ENCODE results near the gene TPRN. TPM values are rescaled to one million over a fixed set of nuclear protein-coding genes. Genes with fewer than 3 reads are reported as not detected.

Gene TPRN
- total RNA-seq, 1 donor from 2014 or later: 15.1 TPM

DNA sequence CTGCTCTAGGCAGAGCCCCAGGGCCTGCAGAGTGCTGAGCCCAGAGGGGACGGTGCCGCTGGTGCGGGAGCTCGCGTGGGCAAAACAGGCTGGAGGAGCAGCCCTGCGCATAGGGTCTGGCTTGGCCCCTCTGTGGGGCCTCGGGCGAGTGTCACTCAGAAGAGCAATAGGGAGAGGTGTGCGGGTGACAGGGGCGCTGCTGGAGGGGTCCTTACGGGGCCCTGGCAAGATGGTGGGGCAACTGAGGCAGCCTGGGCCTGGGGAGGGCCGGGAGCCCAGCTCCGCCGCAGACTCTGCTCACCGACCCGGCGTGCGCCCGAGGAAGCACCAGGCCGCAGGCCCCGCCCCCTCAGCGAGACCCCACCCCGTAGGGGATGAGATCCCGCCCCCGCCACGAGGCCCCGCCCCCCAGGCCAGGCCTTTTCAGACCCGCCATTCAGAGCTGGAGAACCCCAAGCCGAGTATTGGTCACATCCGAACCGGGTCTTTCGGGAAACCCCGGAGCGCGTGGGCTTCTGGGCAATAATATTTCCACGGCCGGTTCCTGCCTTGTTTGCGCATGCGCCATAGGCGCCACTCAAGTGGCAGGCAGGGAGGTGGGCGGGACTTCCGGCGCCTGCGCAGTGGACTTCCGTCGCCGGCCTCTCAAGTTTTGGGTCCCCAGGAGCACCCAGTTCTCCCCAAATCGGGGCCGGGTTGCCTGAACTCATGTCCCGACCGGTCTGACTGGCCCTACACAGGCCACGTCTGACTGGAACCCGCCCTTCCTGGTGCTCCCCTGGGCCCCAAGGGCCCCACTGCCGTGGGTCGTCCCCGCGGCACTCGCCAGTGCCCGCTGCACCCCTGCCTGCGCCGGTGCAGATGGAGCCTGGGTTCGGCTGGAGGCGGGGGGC lies 22.8 kb upstream of the TPRN start:
- intact Hi-C loops (cut with micrococcal nuclease): loop anchor here (1.0 to 2.0 kb wide), 6 partner anchors 18 to 137 kb away; partner anchors contain the start of genes ANAPC2, MAN1B1, NDOR1 and SSNA1
- peak overlapping the region; percentile 90 for H3K27ac Mint-ChIP-seq

DNA sequence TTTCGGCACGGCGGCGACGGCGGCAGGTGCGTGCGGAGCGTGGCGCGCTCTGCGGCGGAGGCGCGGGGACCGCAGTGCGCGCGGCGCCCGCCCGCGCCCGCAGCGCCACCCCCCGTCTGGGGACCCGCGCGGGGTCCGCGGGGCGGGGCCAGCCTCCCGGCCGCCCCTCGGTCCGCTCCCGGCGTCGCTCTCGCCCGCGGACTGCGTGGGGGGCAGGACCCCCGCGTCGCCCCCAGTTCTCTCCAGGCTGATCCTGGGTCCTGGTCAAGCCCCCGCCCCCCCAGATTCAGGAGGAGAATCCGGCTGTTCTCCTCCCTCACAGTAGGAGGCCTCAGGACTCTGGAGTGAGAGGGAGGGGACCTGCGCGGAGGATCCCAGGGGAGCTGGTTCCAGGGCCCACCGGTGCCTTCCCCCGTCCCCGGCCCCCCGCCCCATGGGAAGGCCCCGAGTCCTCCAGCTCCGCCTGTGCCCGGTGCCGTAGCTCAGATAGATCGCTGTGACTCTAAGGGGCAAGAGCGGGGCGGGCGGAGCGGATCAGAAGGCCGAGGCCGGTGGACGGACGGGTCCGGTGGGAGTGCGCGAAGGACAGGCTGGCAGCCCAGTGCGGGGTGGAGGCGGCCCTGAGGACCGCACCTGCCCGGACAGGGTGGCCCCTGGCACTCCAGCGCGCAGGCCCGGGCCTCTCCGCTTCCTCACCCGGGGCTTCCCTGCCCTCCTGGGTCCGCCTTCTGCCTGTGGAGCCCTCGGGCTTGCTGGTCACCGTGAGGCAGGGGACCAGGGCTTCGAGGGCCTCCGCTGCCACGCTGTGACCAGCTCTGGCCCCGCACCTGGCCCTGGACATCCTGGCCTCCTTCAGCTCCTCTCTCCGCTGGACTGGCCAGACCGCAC lies 21.9 kb upstream of the TPRN start, which contains the start of gene RNF208:
Gene RNF208 (minus strand): TSS at position 51 of the 888 bp plus-strand sequence. CDS start 1,028 bp downstream, outside the sequence.
- H3K27me3 Mint-ChIP-seq: no peaks in the 10 kb centered on the region
- H3K9me3 Mint-ChIP-seq: no peaks in the 10 kb centered on the region
- H3K27ac Mint-ChIP-seq: peak within 1 kb of the TSS; percentile 90
- intact Hi-C loops (cut with micrococcal nuclease): loop anchor here (1.0 to 2.0 kb wide), 6 partner anchors 17 to 136 kb away; partner anchors contain the start of genes ANAPC2, MAN1B1, NDOR1 and SSNA1
- DNase-seq: peak; percentile 79
- no peaks in the 10 kb centered on the region for H3K36me3 Mint-ChIP-seq (ENCODE audit: low read depth)
- peaks cover 4% of the 10 kb centered on the region for H3K4me1 Mint-ChIP-seq
- peak within 1 kb of the TSS; percentile 88 for H3K4me3 Mint-ChIP-seq

More for the DNA sequence above, 22.8 kb upstream of the TPRN start:
- H3K4me3 Mint-ChIP-seq: peak overlapping the region; percentile 88
- H3K36me3 Mint-ChIP-seq (ENCODE audit: low read depth): no peaks in the 10 kb centered on the region
- no peaks in the 10 kb centered on the region for H3K9me3 Mint-ChIP-seq
- H3K27me3 Mint-ChIP-seq: peaks cover 2% of the 10 kb centered on the region
- peak; percentile 99 for DNase-seq
- H3K4me1 Mint-ChIP-seq: peaks cover 6% of the 10 kb centered on the region

DNA sequence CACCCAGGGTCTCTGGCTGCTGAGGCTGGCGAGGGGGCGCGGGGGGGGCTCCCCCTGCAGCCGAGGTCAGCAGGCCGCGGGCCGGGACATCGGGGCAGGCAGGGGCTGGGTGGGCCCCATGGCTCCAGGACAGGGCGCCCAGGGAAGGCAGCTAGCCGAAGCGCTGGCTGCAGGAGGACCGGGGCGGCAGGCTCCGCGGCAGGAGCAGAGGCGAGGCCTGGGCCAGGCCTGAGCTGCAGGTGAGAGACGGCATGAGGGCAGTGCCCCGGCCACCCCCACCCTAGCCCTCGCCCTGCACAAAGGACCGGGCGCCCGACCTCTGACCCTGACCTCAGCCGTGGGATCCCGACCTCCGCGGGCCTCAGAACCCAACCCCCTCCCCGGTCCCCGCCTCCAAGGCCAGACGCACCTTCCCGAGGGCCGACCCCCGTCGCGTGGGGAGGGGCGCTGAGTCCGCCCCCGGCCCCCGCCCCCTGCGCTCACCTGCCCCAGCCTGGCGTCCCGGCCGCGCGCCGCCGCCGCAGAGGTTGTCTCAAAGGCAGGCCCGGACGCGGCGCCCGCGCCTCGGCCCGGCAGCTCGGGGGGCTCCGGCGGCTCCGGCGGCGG lies 21.1 kb upstream of the TPRN start:
- no peak overlapping the region for H3K4me3 Mint-ChIP-seq
- intact Hi-C loops (cut with micrococcal nuclease): loop anchor here (2.0 kb wide), 1 partner anchor 93 kb away; no protein-coding TSS in a partner anchor

DNA sequence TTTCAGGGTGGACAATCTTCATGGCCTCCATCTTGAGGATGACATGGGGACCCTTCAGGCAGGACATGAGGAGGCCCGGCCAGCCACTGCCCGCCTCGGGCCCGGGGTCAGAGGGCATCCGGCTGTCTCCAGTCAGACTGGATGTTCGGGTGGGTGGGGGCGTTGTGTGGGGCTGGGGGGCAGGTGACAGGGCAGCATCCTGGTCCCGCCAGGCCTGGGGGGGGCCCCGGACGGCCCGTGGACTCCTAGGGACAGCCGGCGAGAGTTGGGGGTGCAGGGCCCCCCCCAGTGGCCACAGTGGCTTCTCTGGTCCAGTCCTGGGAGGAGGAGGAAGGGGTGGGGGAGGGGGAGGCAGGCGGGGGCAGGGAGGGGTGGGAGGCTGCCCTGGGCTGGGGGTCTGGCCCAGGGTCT lies 20.6 kb upstream of the TPRN start:
- H3K36me3 Mint-ChIP-seq (ENCODE audit: low read depth): no peaks in the 10 kb centered on the region
- peaks cover 4% of the 10 kb centered on the region for H3K4me1 Mint-ChIP-seq
- intact Hi-C loops (cut with micrococcal nuclease): no loop called here
- H3K4me3 Mint-ChIP-seq: peak overlapping the region; percentile 74
- H3K9me3 Mint-ChIP-seq: no peaks in the 10 kb centered on the region
- no peak for DNase-seq
- H3K27me3 Mint-ChIP-seq: no peaks in the 10 kb centered on the region
- H3K27ac Mint-ChIP-seq: peak overlapping the region; percentile 41

More for the DNA sequence above, 21.1 kb upstream of the TPRN start:
- no peak for DNase-seq
- no peaks in the 10 kb centered on the region for H3K9me3 Mint-ChIP-seq
- peaks cover 4% of the 10 kb centered on the region for H3K4me1 Mint-ChIP-seq
- H3K27me3 Mint-ChIP-seq: no peaks in the 10 kb centered on the region
- H3K36me3 Mint-ChIP-seq (ENCODE audit: low read depth): no peaks in the 10 kb centered on the region
- no peak overlapping the region for H3K27ac Mint-ChIP-seq

DNA sequence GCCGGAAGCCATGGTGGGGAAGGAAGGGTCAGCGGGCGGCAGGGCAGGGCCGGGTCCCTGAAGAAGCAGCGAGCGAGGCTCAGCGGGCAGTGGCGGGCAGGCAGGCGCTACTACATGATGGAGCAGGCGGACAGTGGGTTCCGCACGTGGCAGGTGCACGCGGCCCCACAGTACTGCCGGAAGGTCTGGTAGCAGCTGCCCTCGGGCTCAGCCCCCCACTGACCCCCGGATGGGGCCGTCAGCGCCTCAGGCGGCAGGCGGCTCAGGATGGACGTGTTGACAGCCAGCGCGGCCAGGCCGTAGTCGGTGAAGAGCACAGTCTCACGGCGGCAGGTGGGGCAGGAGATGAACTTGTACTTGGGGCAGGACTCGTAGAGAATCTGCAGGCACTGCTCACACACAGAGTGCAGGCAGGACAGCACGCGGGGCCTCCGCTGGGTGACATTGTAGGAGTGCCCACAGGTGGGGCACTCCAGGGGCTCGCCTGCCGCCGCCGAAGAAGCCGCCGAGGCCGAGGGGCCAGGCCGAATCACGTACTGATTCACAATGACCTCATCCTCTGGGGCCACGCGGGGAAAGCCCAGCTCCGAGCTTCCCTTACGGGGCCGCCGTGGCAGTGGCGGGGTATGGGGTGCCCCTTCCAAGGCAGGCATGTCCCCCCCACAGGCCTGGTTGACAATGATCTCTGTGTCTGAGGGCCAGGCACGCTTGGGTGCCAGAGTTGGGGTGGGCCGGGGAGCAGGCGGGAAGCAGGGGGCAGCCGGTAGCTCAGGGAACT lies 20.0 kb upstream of the TPRN start:
- no peaks in the 10 kb centered on the region for H3K36me3 Mint-ChIP-seq (ENCODE audit: low read depth)
- intact Hi-C loops (cut with micrococcal nuclease): no loop called here
- peak overlapping the region; percentile 74 for H3K4me3 Mint-ChIP-seq
- no peaks in the 10 kb centered on the region for H3K9me3 Mint-ChIP-seq
- peak overlapping the region; percentile 41 for H3K27ac Mint-ChIP-seq
- no peaks in the 10 kb centered on the region for H3K27me3 Mint-ChIP-seq
- peaks cover 4% of the 10 kb centered on the region for H3K4me1 Mint-ChIP-seq
- DNase-seq: no peak

DNA sequence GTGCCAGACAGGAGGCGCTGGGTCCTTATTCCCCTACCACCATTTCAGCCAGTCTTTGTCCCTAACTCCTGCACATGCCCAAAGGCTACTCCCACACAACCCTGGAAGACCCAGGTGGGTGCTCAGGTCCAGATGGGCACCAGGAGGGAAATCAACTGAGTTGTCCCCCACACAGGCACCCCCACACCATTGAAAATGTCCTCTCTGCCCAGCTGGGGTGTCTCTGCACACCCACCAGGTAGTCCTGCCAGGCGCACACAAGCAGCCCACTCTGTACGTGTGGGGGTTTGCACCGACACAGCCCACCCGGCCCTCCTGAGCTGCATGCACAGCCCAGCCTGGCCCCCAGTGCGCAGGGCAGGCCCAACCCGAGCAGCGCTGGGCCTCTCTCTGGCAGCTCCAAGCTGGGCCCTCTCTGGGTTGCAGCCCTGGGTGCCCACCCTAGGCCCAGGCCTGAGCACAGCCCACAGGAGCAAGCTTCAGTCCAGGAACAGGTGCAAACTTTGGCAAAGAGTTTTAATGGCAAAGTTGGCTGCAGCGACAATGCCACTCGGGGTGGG lies 19.3 kb upstream of the TPRN start:
- no peaks in the 10 kb centered on the region for H3K36me3 Mint-ChIP-seq (ENCODE audit: low read depth)
- H3K27ac Mint-ChIP-seq: no peak overlapping the region
- H3K4me1 Mint-ChIP-seq: peaks cover 4% of the 10 kb centered on the region
- DNase-seq: no peak
- no peaks in the 10 kb centered on the region for H3K9me3 Mint-ChIP-seq
- H3K4me3 Mint-ChIP-seq: peak overlapping the region; percentile 45
- intact Hi-C loops (cut with micrococcal nuclease): no loop called here
- no peaks in the 10 kb centered on the region for H3K27me3 Mint-ChIP-seq

DNA sequence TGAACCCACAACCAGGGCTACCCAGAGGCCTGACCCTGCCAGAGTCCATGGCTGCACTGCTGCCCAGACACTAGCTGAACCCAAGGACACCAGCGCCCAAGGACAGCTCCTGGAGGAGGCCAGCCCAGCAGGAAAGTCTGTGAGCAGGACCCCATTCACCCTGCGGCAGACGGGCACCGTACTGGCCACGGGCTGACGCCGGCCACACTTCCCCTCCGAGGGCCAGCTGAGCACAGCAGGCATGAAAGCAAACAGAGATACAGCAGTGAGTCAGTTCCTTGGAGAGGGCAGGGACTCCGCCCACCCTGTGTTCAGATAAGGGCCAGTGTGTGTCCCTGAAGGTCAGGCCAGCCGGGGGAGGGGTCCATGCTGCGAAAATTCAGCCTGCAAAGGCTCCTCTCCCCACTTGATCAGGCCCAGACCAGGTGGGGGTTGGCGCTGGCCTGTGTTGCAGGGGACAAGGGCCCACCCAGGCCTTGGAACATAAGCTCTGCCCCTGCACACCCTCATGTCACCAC lies 18.3 kb upstream of the TPRN start:
- peaks cover 2% of the 10 kb centered on the region for H3K4me1 Mint-ChIP-seq
- intact Hi-C loops (cut with micrococcal nuclease): no loop called here
- no peak overlapping the region for H3K4me3 Mint-ChIP-seq
- no peak overlapping the region for H3K27ac Mint-ChIP-seq
- DNase-seq: no peak
- no peaks in the 10 kb centered on the region for H3K36me3 Mint-ChIP-seq (ENCODE audit: low read depth)
- H3K9me3 Mint-ChIP-seq: no peaks in the 10 kb centered on the region
- H3K27me3 Mint-ChIP-seq: no peaks in the 10 kb centered on the region

DNA sequence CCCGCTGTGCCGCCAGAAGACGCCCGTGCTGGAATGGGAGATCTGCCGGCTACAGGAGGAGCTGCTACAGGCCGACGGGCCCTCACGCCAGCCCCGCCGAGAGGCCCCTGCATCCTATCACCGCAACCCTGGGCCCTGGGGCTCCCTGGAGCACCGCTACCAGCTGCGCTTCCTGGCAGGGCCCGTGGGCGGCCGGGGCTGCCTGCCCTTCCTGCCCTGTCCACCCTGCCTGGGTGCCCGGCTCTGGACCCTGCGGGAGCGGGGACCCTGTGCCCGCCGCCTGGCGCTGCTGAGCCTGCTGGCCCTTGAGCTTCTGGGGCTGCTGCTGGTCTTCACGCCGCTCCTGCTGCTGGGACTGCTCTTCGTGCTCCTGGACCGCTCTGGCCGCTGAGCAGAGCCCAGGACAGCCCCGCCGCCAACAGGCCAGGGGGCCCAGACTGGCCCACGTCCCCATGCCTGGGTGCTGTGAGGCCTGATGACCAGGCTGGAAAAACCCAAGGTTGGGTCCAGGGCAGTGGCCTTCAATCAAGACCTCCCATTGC lies 17.7 kb upstream of the TPRN start:
- no peaks in the 10 kb centered on the region for H3K27me3 Mint-ChIP-seq
- no peaks in the 10 kb centered on the region for H3K9me3 Mint-ChIP-seq
- no peak overlapping the region for H3K4me3 Mint-ChIP-seq
- no peak overlapping the region for H3K27ac Mint-ChIP-seq
- intact Hi-C loops (cut with micrococcal nuclease): no loop called here
- H3K36me3 Mint-ChIP-seq (ENCODE audit: low read depth): no peaks in the 10 kb centered on the region
- peaks cover 2% of the 10 kb centered on the region for H3K4me1 Mint-ChIP-seq
- DNase-seq: no peak

DNA sequence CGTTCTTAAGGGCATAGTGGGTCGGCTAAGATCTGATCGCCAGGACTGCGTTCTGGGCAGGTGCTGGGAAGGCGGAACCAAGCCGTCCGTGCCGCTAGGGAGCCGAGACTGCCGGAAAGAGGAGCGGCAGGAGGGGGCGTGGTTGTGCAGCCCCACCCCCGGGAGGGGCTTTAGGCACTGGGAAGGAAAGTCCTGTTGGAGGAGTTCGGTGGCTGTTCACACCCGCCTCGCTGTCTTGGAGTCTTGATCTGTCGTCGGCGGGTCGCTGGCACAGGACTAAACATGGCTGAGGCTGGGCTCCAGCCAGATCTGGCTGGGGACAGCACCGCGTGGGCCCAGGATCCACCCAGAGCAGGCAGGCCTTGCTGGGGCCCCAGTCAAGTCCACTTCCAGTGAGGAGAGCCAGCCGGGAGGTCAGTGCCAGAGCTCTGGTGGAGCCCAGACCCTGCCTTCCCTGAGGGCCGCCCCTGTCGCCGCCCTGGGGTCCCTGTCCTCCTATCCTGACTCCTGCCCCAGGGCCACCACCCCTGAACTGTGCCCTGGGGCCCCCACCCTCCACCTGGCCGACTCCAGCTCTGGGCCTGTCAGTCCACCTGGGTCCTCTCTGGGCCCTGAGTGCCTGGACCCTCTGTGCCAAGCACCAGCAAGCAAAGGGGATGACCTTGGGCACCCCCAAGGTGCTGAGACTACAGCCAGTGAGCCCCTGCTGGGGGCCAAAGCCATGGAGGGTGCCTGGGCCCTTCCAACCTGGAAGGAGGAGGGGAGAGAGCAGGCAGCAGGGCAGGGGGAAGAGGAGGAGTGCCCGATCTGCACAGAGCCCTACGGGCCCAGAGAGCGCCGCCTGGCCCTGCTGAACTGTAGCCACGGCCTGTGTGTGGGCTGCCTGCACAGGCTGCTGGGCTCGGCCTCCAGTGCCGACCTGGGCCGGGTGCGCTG lies 17.0 kb upstream of the TPRN start:
- DNase-seq: no peak
- Mint-ChIP-seq H3K4me3 (no peak overlapping the region), H3K27me3 (no peaks in the 10 kb centered on the region), H3K9me3 (no peaks in the 10 kb centered on the region), H3K4me1 (no peaks in the 10 kb centered on the region), H3K36me3 (ENCODE audit: low read depth) (peaks cover 4% of the 10 kb centered on the region), H3K27ac (no peak overlapping the region)
- intact Hi-C loops (cut with micrococcal nuclease): no loop called here

DNA sequence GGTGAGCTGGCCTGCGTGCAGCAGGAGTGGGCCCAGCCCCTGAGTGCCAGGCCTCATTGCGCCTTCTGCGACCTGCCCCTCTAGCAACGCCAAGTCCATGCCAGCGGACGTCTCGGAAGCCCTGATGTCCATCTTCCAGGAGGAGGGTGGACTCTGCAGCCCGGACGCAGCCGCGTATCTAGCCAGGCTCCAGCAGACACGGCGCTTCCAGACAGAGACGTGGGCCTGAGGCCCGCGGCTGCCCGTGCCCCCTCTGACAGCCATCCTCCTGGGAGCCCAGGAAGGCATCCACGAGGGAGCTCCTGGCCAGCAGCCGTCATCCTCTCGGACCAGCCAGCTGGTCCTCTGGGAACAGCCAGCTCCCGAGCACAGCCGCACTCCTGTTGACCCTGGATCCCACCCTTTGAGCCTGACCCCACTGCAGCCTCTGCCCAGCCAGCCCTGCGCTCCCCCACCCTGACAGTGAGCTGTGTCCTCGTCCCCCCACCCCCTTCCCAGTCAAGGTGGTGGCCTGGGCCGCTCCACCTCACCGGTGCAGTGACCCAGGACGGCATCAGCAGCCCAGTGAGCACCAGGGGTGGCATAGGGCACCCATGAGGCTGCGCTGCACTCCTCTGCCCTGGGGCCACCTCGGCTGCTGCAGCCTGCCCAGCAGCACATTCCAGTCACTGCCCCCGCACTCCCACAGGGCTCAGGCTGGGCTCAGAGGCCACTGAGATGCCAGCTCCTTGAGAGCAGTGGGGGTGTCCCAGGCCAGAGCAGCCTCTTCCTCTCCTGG lies 15.8 kb upstream of the TPRN start:
- no peak for DNase-seq
- Mint-ChIP-seq H3K4me3 (no peak overlapping the region), H3K27ac (no peak overlapping the region), H3K4me1 (no peaks in the 10 kb centered on the region), H3K36me3 (ENCODE audit: low read depth) (peaks cover 4% of the 10 kb centered on the region), H3K27me3 (no peaks in the 10 kb centered on the region), H3K9me3 (no peaks in the 10 kb centered on the region)
- intact Hi-C loops (cut with micrococcal nuclease): no loop called here
